ENCODE measurements around the gene DOHH. TPM values are rescaled to one million over a fixed set of nuclear protein-coding genes. Genes with fewer than 3 reads are reported as not detected.

The DOHH gene
- total RNA-seq, 3 donors from 2014 or later, result 11.6 to 13.4 (median 12.2) TPM

DNA sequence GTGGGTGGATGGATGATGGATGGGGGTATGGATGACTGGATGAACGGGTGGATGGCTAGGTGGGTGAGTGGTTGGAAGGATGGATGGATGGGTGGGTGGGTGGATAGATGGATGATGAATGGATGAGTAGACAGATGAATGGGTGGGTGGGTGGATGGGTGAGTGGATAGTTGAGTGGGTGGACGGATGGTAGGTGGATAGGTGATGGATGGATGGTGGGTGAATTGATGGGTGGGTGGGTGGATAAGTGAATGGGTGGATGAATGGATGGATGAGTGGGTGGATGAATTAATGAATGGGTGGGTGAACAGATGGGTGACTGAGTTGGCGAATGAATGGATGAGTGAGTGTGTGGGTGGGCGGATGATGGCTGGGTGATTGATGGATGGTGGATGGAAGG is 25.0 kb downstream of the DOHH start:
- TF ChIP-seq, protein P1, sequence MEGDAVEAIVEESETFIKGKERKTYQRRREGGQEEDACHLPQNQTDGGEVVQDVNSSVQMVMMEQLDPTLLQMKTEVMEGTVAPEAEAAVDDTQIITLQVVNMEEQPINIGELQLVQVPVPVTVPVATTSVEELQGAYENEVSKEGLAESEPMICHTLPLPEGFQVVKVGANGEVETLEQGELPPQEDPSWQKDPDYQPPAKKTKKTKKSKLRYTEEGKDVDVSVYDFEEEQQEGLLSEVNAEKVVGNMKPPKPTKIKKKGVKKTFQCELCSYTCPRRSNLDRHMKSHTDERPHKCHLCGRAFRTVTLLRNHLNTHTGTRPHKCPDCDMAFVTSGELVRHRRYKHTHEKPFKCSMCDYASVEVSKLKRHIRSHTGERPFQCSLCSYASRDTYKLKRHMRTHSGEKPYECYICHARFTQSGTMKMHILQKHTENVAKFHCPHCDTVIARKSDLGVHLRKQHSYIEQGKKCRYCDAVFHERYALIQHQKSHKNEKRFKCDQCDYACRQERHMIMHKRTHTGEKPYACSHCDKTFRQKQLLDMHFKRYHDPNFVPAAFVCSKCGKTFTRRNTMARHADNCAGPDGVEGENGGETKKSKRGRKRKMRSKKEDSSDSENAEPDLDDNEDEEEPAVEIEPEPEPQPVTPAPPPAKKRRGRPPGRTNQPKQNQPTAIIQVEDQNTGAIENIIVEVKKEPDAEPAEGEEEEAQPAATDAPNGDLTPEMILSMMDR (IDR thresholded peaks at IDR 0.05), result no peak
- no peak for TF ChIP-seq POLR2AphosphoS5 (IDR thresholded peaks at IDR 0.05)
- TF ChIP-seq POLR2A (IDR thresholded peaks at IDR 0.05), result no peak
- no peaks in the 10 kb centered on the region for H3K9me3 ChIP-seq
- peaks cover 0 to 3% of the 10 kb centered on the region in 2 donors for H3K4me1 ChIP-seq
- DNase-seq (ENCODE audit: low spot score in 2 of 2), result no peak
- peaks cover 5 to 6% of the 10 kb centered on the region in 2 donors for H3K27me3 ChIP-seq
- no peak overlapping the region for H3K4me3 ChIP-seq
- no peaks in the 10 kb centered on the region for H3K36me3 ChIP-seq
- intact Hi-C loops (cut with DNase I; ENCODE audit: low total_unique reads), result no loop called here
- H3K27ac ChIP-seq, result no peak overlapping the region

- no peak for DNase-seq (ENCODE audit: low spot score in 2 of 2)
- Histone ChIP-seq H3K9me3 (no peaks in the 10 kb centered on the region), H3K27me3 (no peaks in the 10 kb centered on the region), H3K27ac (no peak overlapping the region), H3K4me1 (peaks cover 0 to 3% of the 10 kb centered on the region in 2 donors), H3K4me3 (no peak overlapping the region), H3K36me3 (no peaks in the 10 kb centered on the region)
- intact Hi-C loops (cut with DNase I; ENCODE audit: low total_unique reads), result no loop called here
- TF ChIP-seq, protein P1 (IDR thresholded peaks at IDR 0.05), result no peak
- TF ChIP-seq POLR2A (IDR thresholded peaks at IDR 0.05) (no peak), POLR2AphosphoS5 (IDR thresholded peaks at IDR 0.05) (no peak)
Observed at GRCh38 chr19:3474614-3475013, 25.9 kb downstream of the DOHH start.

GRCh38 chr19:3474010-3474409 is 26.5 kb downstream of the DOHH start:
- Histone ChIP-seq H3K27ac (no peak overlapping the region), H3K9me3 (no peaks in the 10 kb centered on the region), H3K4me1 (peaks cover 0 to 3% of the 10 kb centered on the region in 2 donors), H3K4me3 (no peak overlapping the region), H3K27me3 (no peaks in the 10 kb centered on the region), H3K36me3 (no peaks in the 10 kb centered on the region)
- TF ChIP-seq POLR2A (IDR thresholded peaks at IDR 0.05), result no peak
- TF ChIP-seq, protein P1 (IDR thresholded peaks at IDR 0.05), result no peak
- TF ChIP-seq POLR2AphosphoS5 (IDR thresholded peaks at IDR 0.05), result no peak
- DNase-seq (ENCODE audit: low spot score in 2 of 2), result no peak
- intact Hi-C loops (cut with DNase I; ENCODE audit: low total_unique reads), result no loop called here

GRCh38 chr19:3471954-3472655 is 28.4 kb downstream of the DOHH start:
- Histone ChIP-seq H3K9me3 (no peaks in the 10 kb centered on the region), H3K27ac (no peak overlapping the region), H3K27me3 (no peaks in the 10 kb centered on the region), H3K36me3 (no peaks in the 10 kb centered on the region), H3K4me1 (peaks cover 0 to 3% of the 10 kb centered on the region in 2 donors), H3K4me3 (no peak overlapping the region)
- no peak for DNase-seq (ENCODE audit: low spot score in 2 of 2)
- TF ChIP-seq, protein P1 (IDR thresholded peaks at IDR 0.05), result peak; percentile 79 to 85 (median 82)
- TF ChIP-seq POLR2A (IDR thresholded peaks at IDR 0.05), result no peak
- intact Hi-C loops (cut with DNase I; ENCODE audit: low total_unique reads), result no loop called here

DNA sequence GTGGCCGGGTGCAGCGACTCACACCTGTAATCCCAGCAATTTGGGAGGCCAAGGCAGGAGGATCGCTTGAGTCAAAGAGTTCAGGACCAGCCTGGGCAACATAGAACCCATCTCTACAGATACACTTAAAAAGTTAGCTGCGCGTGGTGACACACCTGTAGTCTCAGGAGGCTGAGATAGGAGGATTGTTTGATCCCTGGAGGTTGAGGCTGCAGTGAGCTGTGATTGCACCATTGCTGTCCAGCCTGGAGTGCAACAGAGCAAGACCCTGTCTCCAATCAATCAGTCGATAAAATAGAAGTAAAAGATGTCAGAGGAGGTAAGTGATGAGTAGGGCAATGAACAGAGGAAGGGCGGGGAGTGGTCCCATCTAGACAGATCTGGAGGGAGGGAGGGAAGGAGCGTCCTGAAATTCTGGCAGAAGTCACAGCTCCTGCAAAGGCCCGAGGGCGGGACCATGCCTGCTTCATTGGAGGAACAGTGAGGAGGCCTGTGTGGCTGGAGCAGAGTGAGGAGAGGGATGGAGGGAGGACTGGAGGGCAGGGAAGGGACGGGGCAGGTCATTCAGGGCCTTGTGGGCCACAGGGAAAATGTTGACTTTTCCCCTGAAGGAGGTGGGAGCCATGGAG is 29.9 kb downstream of the DOHH start:
- Histone ChIP-seq H3K27me3 (no peaks in the 10 kb centered on the region), H3K27ac (peak overlapping the region in 1 of 2 donors; percentile 32), H3K9me3 (no peaks in the 10 kb centered on the region), H3K4me3 (no peak overlapping the region), H3K4me1 (peaks cover 0 to 3% of the 10 kb centered on the region in 2 donors), H3K36me3 (no peaks in the 10 kb centered on the region)
- intact Hi-C loops (cut with DNase I; ENCODE audit: low total_unique reads), result no loop called here
- TF ChIP-seq POLR2AphosphoS5 (IDR thresholded peaks at IDR 0.05) (no peak), POLR2A (IDR thresholded peaks at IDR 0.05) (no peak)
- TF ChIP-seq, protein P1 (IDR thresholded peaks at IDR 0.05), result no peak
- DNase-seq (ENCODE audit: low spot score in 2 of 2), result no peak
